ENCODE results near the gene AFAP1L2. TPM values are rescaled to one million over a fixed set of nuclear protein-coding genes. Genes with fewer than 3 reads are reported as not detected.

Gene AFAP1L2
- total RNA-seq, 1 donor from 2014 or later = 4.8 TPM

DNA sequence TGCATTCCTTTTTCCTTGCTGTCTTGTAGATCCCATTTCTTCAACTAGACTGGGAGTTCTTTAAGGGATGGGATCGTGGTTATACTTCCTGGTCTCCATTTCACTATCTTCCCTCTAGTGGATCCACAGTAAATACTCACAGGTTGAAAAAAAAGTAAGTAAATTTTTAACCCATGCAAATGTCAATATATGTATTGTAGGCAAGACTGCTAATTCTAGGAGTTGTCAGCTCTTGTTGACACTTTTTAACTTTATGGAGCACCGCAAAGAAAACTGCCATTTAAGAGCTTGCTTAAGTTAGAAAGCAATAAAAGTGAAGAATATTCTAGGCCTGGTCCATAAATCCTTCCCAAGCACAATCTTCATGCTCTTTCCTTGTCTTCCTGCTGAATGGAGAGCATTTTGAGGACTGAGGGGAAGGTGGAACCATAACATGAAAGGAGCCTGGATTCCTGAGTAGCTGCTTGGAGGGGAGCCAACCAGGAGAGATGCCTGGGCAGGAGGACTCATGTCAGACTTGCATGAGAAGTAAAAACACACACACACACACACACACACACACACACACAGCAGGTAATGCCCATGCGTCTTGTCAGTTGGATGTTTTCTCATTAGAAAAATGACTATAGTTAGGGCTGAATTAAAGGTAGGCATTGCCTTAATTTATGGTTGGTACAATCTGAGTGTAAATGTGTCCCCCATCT lies 133.1 kb downstream of the AFAP1L2 start:
- Mint-ChIP-seq H3K27me3 (ENCODE audit: insufficient read depth, low read depth) (peaks cover 5% of the 10 kb centered on the region), H3K36me3 (no peaks in the 10 kb centered on the region), H3K9me3 (peaks cover 3% of the 10 kb centered on the region), H3K4me3 (no peak overlapping the region), H3K4me1 (no peaks in the 10 kb centered on the region), H3K27ac (no peak overlapping the region)
- TF ChIP-seq EZH2phosphoT487 (IDR thresholded peaks at IDR 0.05) (no peak), CTCF (IDR thresholded peaks at IDR 0.05) (no peak), EZH2 (IDR thresholded peaks at IDR 0.05) (no peak)
- Histone ChIP-seq H2AFZ (replicated peaks) (no peak overlapping the region), H3F3A (ENCODE audit: low read depth) (no peaks in the 10 kb centered on the region), H3K79me2 (ENCODE audit: low read depth) (no peaks in the 10 kb centered on the region), H3K4me3 (no peak overlapping the region), H3K36me3 (no peaks in the 10 kb centered on the region), H3K9me3 (ENCODE audit: low read depth) (no peaks in the 10 kb centered on the region), H3K4me2 (no peak overlapping the region), H3K27ac (no peak overlapping the region), H3K27me3 (no peaks in the 10 kb centered on the region), H3K9ac (no peak overlapping the region), H3K4me1 (no peaks in the 10 kb centered on the region), H4K20me1 (ENCODE audit: low read depth) (no peaks in the 10 kb centered on the region)
- no peak for DNase-seq (ENCODE audit: low spot score)

DNA sequence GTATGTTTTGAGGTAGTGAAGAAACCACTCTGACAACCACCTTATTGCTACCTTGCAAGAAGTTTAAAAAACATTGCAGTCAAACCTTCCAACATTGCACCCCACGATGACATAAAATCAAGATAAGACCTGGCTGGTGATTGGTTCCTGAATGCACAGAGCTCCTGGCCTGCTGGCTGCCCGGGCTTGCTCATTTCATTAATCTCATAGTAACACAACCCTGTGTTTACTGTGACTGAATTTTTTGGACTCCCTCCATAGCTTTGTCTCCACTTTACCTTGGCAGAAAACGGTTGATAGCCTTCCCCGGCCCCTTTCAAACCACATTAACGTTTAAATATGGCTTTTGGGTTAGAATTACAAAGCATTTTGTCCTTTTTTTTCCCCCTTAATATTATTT lies 137.8 kb downstream of the AFAP1L2 start:
- Histone ChIP-seq H3K9ac (no peak overlapping the region), H3K9me3 (ENCODE audit: low read depth) (no peaks in the 10 kb centered on the region), H3K4me3 (no peak overlapping the region), H3K36me3 (no peaks in the 10 kb centered on the region), H3K4me1 (peaks cover 4% of the 10 kb centered on the region), H3K27ac (no peak overlapping the region), H4K20me1 (ENCODE audit: low read depth) (no peaks in the 10 kb centered on the region), H3F3A (ENCODE audit: low read depth) (no peaks in the 10 kb centered on the region), H3K79me2 (ENCODE audit: low read depth) (no peaks in the 10 kb centered on the region), H2AFZ (replicated peaks) (no peak overlapping the region), H3K27me3 (no peaks in the 10 kb centered on the region), H3K4me2 (no peak overlapping the region)
- H3K4me1 Mint-ChIP-seq = peaks cover 8% of the 10 kb centered on the region
- no peak overlapping the region for H3K4me3 Mint-ChIP-seq
- peaks cover 3% of the 10 kb centered on the region for H3K9me3 Mint-ChIP-seq
- H3K36me3 Mint-ChIP-seq = no peaks in the 10 kb centered on the region
- H3K27me3 Mint-ChIP-seq (ENCODE audit: insufficient read depth, low read depth) = peaks cover 4% of the 10 kb centered on the region
- DNase-seq (ENCODE audit: low spot score) = no peak
- no peak overlapping the region for H3K27ac Mint-ChIP-seq
- no peak for TF ChIP-seq CTCF (IDR thresholded peaks at IDR 0.05)
- TF ChIP-seq EZH2phosphoT487 (IDR thresholded peaks at IDR 0.05) = no peak
- TF ChIP-seq EZH2 (IDR thresholded peaks at IDR 0.05) = no peak

GRCh38 chr10:114265392-114266053 lies 138.8 kb downstream of the AFAP1L2 start:
- DNase-seq (ENCODE audit: low spot score) = no peak
- Histone ChIP-seq H3F3A (ENCODE audit: low read depth) (no peaks in the 10 kb centered on the region), H4K20me1 (ENCODE audit: low read depth) (no peaks in the 10 kb centered on the region), H3K9me3 (ENCODE audit: low read depth) (no peaks in the 10 kb centered on the region), H3K36me3 (no peaks in the 10 kb centered on the region), H3K4me2 (no peak overlapping the region), H2AFZ (replicated peaks) (no peak overlapping the region), H3K79me2 (ENCODE audit: low read depth) (no peaks in the 10 kb centered on the region), H3K4me3 (no peak overlapping the region), H3K9ac (no peak overlapping the region), H3K27ac (no peak overlapping the region), H3K27me3 (no peaks in the 10 kb centered on the region), H3K4me1 (peaks cover 4% of the 10 kb centered on the region)
- Mint-ChIP-seq H3K27me3 (ENCODE audit: insufficient read depth, low read depth) (peaks cover 4% of the 10 kb centered on the region), H3K27ac (no peak overlapping the region), H3K36me3 (no peaks in the 10 kb centered on the region), H3K9me3 (peaks cover 3% of the 10 kb centered on the region), H3K4me3 (no peak overlapping the region), H3K4me1 (peaks cover 8% of the 10 kb centered on the region)
- TF ChIP-seq EZH2 (IDR thresholded peaks at IDR 0.05) = no peak
- TF ChIP-seq EZH2phosphoT487 (IDR thresholded peaks at IDR 0.05) = no peak
- TF ChIP-seq CTCF (IDR thresholded peaks at IDR 0.05) = no peak

Data from neural progenitor cell (in vitro differentiated cells).